Neuronal stem cell (in vitro differentiated cells): ENCODE measurements around the gene GJA3.

Experiments
- DNase-seq: peaks from one replicate; pipeline ENCODE4 v3.0.0-alpha.2; 2013; ENCODE audit warnings: low spot score
- H2AFZ ChIP-seq: one replicate; pipeline ENCODE4 v1.6.1; 2013; ENCODE audit warnings: mild to moderate bottlenecking, low read length, inconsistent platforms
- H2AK5ac ChIP-seq: 2 replicates; pipeline ENCODE4 v1.6.1; 2013; ENCODE audit warnings: low read depth, mild to moderate bottlenecking, inconsistent platforms, low read length, moderate library complexity, mixed read lengths
- H2BK120ac ChIP-seq: 2 replicates; pipeline ENCODE4 v1.6.1; 2013; ENCODE audit warnings: low read depth, mild to moderate bottlenecking, inconsistent platforms, low read length, moderate library complexity, mixed read lengths
- H2BK12ac ChIP-seq: one replicate; pipeline ENCODE4 v1.6.1; 2013; ENCODE audit warnings: low read length, inconsistent platforms
- H2BK15ac ChIP-seq: 2 replicates; pipeline ENCODE4 v1.6.1; 2013; ENCODE audit warnings: mild to moderate bottlenecking, low read length, inconsistent platforms, mixed read lengths
- H2BK5ac ChIP-seq: one replicate; pipeline ENCODE4 v1.6.1; 2013; ENCODE audit warnings: inconsistent platforms, mild to moderate bottlenecking, low read length, moderate library complexity
- H3K14ac ChIP-seq: one replicate; pipeline ENCODE4 v1.6.1; 2013; ENCODE audit warnings: low read length, inconsistent platforms
- H3K18ac ChIP-seq: 2 replicates; pipeline ENCODE4 v1.6.1; 2013; ENCODE audit warnings: low read length, inconsistent platforms
- H3K23ac ChIP-seq: 2 replicates; pipeline ENCODE4 v1.6.1; 2013; ENCODE audit warnings: low read depth, mild to moderate bottlenecking, mixed read lengths, low read length, inconsistent platforms; ENCODE audit not compliant: poor library complexity
- H3K27ac ChIP-seq: replicated peaks from 3 replicates; pipeline ENCODE4 v1.5.1; 2013; ENCODE audit warnings: low read length, inconsistent platforms
- H3K27me3 ChIP-seq, 3 experiments: 2 replicates each; pipeline ENCODE4 v1.6.1; 2013; ENCODE audit warnings: low read length in 3 of 3, mild to moderate bottlenecking in 2 of 3, inconsistent platforms in 1 of 3, low read depth in 1 of 3, mixed read lengths in 1 of 3, moderate library complexity in 1 of 3; ENCODE audit not compliant: control insufficient read depth in 3 of 3, insufficient read depth in 3 of 3
- H3K36me3 ChIP-seq, 2 donors: replicated peaks in 1 of 2; 2 replicates each; pipeline ENCODE4 v1.6.1; 2013; ENCODE audit warnings: low read length in 2 of 2; ENCODE audit not compliant: control insufficient read depth in 2 of 2, insufficient read depth in 2 of 2
- H3K4ac ChIP-seq: 2 replicates; pipeline ENCODE4 v1.6.1; 2013; ENCODE audit warnings: inconsistent platforms, mild to moderate bottlenecking, low read length, moderate library complexity
- H3K4me1 ChIP-seq, 2 donors: 1 replicate in 1 of 2; 2 replicates in 1 of 2; pipeline ENCODE4 v1.6.1; 2013; ENCODE audit warnings: low read length in 2 of 2, low read depth in 1 of 2; ENCODE audit not compliant: control insufficient read depth in 2 of 2, insufficient read depth in 1 of 2
- H3K4me2 ChIP-seq: one replicate; pipeline ENCODE4 v1.6.1; 2013; ENCODE audit warnings: mild to moderate bottlenecking, low read length, inconsistent platforms; ENCODE audit not compliant: insufficient read depth, poor library complexity, severe bottlenecking
- H3K4me3 ChIP-seq, 2 donors: 2 replicates each; pipeline ENCODE4 v1.5.1; 2013; ENCODE audit warnings: low read length in 2 of 2, mild to moderate bottlenecking in 2 of 2, inconsistent platforms in 1 of 2, moderate library complexity in 1 of 2
- H3K79me1 ChIP-seq: one replicate; pipeline ENCODE4 v1.6.1; 2013; ENCODE audit warnings: low read depth, mild to moderate bottlenecking, inconsistent platforms, low read length, moderate library complexity
- H3K9ac ChIP-seq: one replicate; pipeline ENCODE4 v1.6.1; 2013; ENCODE audit warnings: mild to moderate bottlenecking, low read depth, low read length, inconsistent platforms; ENCODE audit not compliant: poor library complexity
- H3K9me3 ChIP-seq, 2 donors: replicated peaks in 1 of 2; 2 replicates each; pipeline versions ENCODE3 to v1.6.1; 2013; ENCODE audit warnings: low read length in 2 of 2, mild to moderate bottlenecking in 2 of 2, inconsistent platforms in 1 of 2, low read depth in 1 of 2, mixed read lengths in 1 of 2, moderate library complexity in 1 of 2; ENCODE audit not compliant: control insufficient read depth in 2 of 2, insufficient read depth in 1 of 2
- H4K8ac ChIP-seq: one replicate; pipeline ENCODE4 v1.6.1; 2013; ENCODE audit warnings: low read depth, mild to moderate bottlenecking, inconsistent platforms, low read length, moderate library complexity
- H4K91ac ChIP-seq: one replicate; pipeline ENCODE4 v1.6.1; 2013; ENCODE audit warnings: low read length, low read depth, mild to moderate bottlenecking, inconsistent platforms; ENCODE audit not compliant: poor library complexity
- WGBS, 2 donors: extraction: QIAGEN DNeasy Blood & Tissue Kit; methylation state at CpG; one replicate each; pipeline ENCODE4 v1.1.7; 2013; ENCODE audit warnings: missing lambda C conversion rate in 2 of 2, mixed read lengths in 1 of 2; ENCODE audit not compliant: insufficient read length in 2 of 2, insufficient replicate concordance in 1 of 2; ENCODE audit errors: extremely low coverage in 2 of 2; 5-methylcytosine and 5-hydroxymethylcytosine counted together

GJA3 gene

DNA sequence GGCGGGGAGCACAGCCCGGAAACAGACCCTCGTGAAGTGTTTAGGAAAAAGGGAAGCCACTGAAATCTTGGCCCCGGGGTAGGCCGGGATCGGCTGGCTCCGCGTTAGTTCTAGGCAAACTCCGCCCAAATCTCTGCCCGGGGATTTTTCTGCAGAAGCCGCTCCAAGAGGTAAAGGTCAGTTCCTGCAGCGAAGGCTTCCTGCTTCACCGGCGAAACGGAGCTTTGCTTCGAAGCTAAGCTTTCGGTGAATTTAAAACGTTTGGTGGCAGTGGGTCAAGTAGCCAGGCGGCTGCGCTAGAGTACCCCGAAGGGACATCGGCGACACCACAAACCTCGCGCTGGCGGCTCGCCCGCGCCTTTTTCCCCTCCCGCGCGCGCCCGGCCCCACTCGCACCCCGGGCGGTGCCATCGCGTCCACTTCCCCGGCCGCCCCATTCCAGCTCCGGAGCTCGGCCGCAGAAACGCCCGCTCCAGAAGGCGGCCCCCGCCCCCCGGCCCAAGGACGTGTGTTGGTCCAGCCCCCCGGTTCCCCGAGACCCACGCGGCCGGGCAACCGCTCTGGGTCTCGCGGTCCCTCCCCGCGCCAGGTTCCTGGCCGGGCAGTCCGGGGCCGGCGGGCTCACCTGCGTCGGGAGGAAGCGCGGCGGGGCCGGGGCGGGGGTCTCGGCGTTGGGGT lies 31.4 kb upstream of the GJA3 start:
- H3K4ac ChIP-seq: no peak overlapping the region
- peak overlapping the region; percentile 52 for H2BK15ac ChIP-seq
- no peak overlapping the region for H2AK5ac ChIP-seq
- H3K4me2 ChIP-seq: peak overlapping the region; percentile 96
- no peak overlapping the region for H4K91ac ChIP-seq
- no peak overlapping the region for H2BK12ac ChIP-seq
- H3K9me3 ChIP-seq: peaks cover 2 to 3% of the 10 kb centered on the region in 2 donors
- no CpG with 5 or more reads among the region's 73 CpGs for WGBS, 2 donors
- DNase-seq: no peak
- H3K4me3 ChIP-seq: peak overlapping the region; percentile 27 to 74
- H3K14ac ChIP-seq: no peak overlapping the region
- peaks cover 3 to 6% of the 10 kb centered on the region in 2 donors for H3K4me1 ChIP-seq
- H3K9ac ChIP-seq: peak overlapping the region; percentile 25
- peak overlapping the region; percentile 32 for H2BK5ac ChIP-seq
- peak overlapping the region; percentile 68 for H3K23ac ChIP-seq
- no peak overlapping the region for H4K8ac ChIP-seq
- H3K18ac ChIP-seq: no peak overlapping the region
- no peaks in the 10 kb centered on the region for H3K79me1 ChIP-seq
- no peaks in the 10 kb centered on the region for H3K36me3 ChIP-seq
- H3K27me3 ChIP-seq: peaks cover 25 to 94% (median 68%) of the 10 kb centered on the region in 3 experiments
- H3K27ac ChIP-seq: no peak overlapping the region
- H2BK120ac ChIP-seq: no peak overlapping the region
- H2AFZ ChIP-seq: peak overlapping the region; percentile 89

DNA sequence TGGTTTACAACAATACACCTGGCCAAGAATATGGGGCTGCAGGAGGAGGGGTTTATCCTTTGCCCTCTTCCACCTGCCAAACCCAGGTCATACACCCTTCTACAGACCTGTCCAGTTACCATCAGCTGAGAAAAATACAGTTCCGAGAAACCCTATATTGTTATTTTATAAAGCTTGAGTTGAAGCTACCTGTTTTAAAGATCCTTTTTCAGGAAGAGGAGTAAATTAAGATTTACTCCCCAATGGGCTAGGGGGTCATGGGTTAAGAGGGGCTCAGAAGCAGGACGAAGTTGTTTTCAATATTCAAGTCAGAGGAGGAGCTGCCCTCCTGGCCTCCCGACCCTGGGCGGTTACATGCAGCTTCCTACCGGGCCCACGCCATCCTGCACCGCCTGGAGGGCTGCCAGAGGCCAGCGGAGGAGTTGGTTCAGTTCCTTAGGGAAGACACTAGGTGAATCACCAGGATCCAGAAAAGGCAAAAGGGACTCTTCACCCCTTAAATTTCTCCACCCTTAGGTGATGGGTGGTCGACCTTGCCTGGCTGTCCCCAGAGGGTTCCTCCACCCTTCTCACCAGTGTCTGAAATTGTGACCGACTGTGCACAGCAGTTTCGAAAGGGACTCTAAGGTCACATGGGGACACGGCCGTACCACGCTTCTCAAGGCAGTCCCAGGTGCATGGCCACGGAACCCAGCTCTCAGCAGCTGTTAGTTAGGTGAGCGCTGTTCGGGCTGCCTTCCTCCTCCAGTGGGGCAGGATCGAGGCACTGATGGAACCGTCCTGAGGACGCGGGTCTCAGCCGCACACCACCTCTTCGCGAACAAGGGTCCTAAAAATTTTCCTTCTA lies 30.7 kb upstream of the GJA3 start:
- H4K91ac ChIP-seq: no peak overlapping the region
- H3K27ac ChIP-seq: no peak overlapping the region
- peak overlapping the region; percentile 96 for H3K4me2 ChIP-seq
- peak overlapping the region; percentile 52 for H2BK15ac ChIP-seq
- H4K8ac ChIP-seq: no peak overlapping the region
- WGBS, 2 donors: no CpG with 5 or more reads among the region's 24 CpGs
- H3K23ac ChIP-seq: peak overlapping the region; percentile 68
- H3K4me3 ChIP-seq: peak overlapping the region; percentile 3 to 27
- H3K36me3 ChIP-seq: no peaks in the 10 kb centered on the region
- peaks cover 25 to 98% (median 67%) of the 10 kb centered on the region in 3 experiments for H3K27me3 ChIP-seq
- H3K9ac ChIP-seq: no peak overlapping the region
- no peak overlapping the region for H2BK120ac ChIP-seq
- H2BK5ac ChIP-seq: peak overlapping the region; percentile 32
- H3K79me1 ChIP-seq: no peaks in the 10 kb centered on the region
- no peak overlapping the region for H2AK5ac ChIP-seq
- DNase-seq: no peak
- H3K4me1 ChIP-seq: peaks cover 3 to 6% of the 10 kb centered on the region in 2 donors
- peak overlapping the region; percentile 2 for H3K18ac ChIP-seq
- no peak overlapping the region for H3K14ac ChIP-seq
- no peak overlapping the region for H2BK12ac ChIP-seq
- H2AFZ ChIP-seq: peak overlapping the region; percentile 89
- peaks cover 2 to 3% of the 10 kb centered on the region in 2 donors for H3K9me3 ChIP-seq
- no peak overlapping the region for H3K4ac ChIP-seq

DNA sequence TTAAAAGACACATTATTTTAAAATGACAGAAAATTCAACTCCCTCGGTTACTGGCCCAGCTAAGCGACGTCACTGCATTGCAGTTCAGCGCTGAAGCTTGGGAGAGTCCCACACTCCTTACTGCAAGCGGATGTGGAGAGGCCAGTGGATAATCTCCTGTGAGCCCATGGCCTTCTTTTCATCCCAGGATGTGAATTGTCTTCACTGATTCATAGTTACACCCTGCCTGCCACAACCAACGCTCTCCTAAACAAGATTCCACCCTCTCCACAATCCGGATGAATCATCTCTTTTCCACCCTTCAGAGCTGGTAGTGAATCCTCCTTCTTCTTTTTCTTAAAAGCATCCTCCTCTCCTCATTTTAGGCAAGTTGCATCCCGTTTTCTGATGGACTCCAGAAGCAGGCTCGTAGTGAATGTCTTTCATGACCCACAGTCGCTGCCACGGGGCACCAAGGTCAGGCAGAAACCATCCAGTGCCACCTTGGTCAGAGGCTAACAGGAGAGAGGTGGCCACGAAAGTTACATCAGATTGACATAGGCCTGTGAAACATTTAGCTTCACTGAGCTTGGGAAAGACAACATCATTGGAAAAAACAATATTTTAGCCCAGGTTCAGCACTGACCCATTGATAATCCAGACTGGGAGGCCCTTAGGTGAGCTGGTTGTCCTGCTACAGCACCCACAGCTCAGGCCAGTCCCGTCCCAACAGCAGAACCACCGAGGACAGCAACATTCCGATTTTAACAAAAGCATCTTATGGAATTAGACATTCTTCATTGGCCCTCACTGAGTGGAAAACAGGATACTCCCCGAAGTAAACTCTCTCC lies 29.8 kb upstream of the GJA3 start:
- Histone ChIP-seq H4K8ac (no peak overlapping the region), H2BK15ac (no peak overlapping the region), H3K9me3 (peaks cover 2 to 3% of the 10 kb centered on the region in 2 donors), H3K27ac (no peak overlapping the region), H3K4ac (no peak overlapping the region), H3K79me1 (no peaks in the 10 kb centered on the region), H3K4me2 (no peak overlapping the region), H4K91ac (no peak overlapping the region), H2BK5ac (no peak overlapping the region), H3K9ac (no peak overlapping the region), H3K36me3 (no peaks in the 10 kb centered on the region), H3K14ac (no peak overlapping the region), H2BK120ac (no peak overlapping the region), H2AFZ (no peak overlapping the region), H3K18ac (no peak overlapping the region), H2AK5ac (no peak overlapping the region), H3K4me1 (peaks cover 3 to 6% of the 10 kb centered on the region in 2 donors), H3K23ac (no peak overlapping the region), H3K4me3 (no peak overlapping the region), H2BK12ac (no peak overlapping the region), H3K27me3 (peaks cover 25 to 97% (median 64%) of the 10 kb centered on the region in 3 experiments)
- no peak for DNase-seq
- WGBS, 2 donors: no CpG with 5 or more reads among the region's 16 CpGs
